Measurements from ENCODE around the gene HDGFL3.
"Not testable (repeated sequence)": the region's sequence is repeated elsewhere in the genome, so short reads cannot be mapped to it uniquely, and the experiment has no call there.

The HDGFL3 gene

DNA sequence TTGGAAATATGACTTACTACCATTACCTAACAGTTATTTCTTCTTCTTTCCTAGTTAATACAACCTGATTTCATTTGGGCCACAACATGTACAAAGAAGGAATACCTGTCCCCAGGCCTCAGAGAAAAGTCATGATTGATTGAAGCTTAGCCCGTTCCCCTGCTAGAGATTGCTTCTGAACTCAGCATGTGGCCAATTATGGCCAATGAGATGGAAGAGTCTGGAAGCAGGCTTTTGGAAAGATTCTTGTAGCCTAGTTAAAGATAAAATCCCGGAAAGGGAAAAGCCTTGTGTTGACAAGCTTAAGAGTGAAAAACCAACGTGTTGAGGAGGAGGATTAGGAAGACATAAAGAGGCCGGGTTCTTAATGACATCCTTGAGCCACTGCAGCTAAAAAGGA, 117.2 kb downstream of the HDGFL3 start:
- Histone ChIP-seq H3K4me3 (ENCODE audit: low read depth, low read length) (no peak overlapping the region), H3K36me3 (no peaks in the 10 kb centered on the region), H3K9me3 (ENCODE audit: severe bottlenecking) (no peaks in the 10 kb centered on the region), H3K27ac (no peak overlapping the region), H3K27me3 (ENCODE audit: insufficient read depth, low read depth, severe bottlenecking) (no peaks in the 10 kb centered on the region)
- peak; percentile 63 for DNase-seq
- TF ChIP-seq, protein P1, sequence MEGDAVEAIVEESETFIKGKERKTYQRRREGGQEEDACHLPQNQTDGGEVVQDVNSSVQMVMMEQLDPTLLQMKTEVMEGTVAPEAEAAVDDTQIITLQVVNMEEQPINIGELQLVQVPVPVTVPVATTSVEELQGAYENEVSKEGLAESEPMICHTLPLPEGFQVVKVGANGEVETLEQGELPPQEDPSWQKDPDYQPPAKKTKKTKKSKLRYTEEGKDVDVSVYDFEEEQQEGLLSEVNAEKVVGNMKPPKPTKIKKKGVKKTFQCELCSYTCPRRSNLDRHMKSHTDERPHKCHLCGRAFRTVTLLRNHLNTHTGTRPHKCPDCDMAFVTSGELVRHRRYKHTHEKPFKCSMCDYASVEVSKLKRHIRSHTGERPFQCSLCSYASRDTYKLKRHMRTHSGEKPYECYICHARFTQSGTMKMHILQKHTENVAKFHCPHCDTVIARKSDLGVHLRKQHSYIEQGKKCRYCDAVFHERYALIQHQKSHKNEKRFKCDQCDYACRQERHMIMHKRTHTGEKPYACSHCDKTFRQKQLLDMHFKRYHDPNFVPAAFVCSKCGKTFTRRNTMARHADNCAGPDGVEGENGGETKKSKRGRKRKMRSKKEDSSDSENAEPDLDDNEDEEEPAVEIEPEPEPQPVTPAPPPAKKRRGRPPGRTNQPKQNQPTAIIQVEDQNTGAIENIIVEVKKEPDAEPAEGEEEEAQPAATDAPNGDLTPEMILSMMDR (IDR thresholded peaks at IDR 0.05; ENCODE audit: low read depth, low read length): no peak

DNA sequence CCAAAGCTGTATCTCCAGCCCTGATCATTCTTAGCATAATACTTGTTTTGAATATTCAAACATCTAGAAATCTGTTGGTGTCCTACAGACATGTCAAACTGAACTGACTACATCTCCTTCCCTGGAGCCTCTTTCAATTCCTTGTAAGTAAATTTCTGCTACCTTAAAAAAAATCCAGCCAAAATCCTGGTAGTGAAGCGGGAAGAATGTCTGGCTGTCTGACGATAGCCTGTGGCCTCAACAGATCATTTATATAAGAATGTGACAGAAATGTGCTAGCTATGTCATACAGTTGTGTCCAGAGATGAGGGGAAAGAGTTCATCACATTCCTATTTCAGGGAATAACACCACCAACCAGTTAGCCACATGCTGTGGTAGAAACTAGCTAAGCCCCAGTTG, 118.7 kb downstream of the HDGFL3 start:
- Histone ChIP-seq H3K27ac (no peak overlapping the region), H3K4me3 (ENCODE audit: low read depth, low read length) (no peak overlapping the region), H3K27me3 (ENCODE audit: insufficient read depth, low read depth, severe bottlenecking) (no peaks in the 10 kb centered on the region), H3K36me3 (no peaks in the 10 kb centered on the region), H3K9me3 (ENCODE audit: severe bottlenecking) (no peaks in the 10 kb centered on the region)
- DNase-seq: no peak
- TF ChIP-seq, protein P1 (IDR thresholded peaks at IDR 0.05; ENCODE audit: low read depth, low read length): no peak

DNA sequence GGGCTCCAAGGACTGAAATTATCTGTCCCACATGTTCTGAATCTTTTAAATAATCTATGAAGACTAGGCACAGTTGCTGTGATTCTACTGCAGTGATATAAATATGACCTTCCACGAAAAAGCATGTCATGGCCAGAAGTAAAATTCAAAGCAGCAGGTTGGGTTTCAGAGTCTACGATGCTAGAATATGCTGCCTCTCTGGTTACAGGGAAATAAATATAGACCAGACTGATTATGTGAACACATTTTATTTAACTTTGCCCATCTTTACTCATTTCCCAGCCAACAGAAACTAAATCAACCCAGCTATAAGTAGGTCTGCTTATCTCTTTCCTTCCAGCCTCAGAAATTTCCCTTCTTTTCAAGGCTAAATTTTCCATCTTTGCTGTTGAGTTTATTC, 120.0 kb downstream of the HDGFL3 start:
- Histone ChIP-seq H3K36me3 (no peaks in the 10 kb centered on the region), H3K27me3 (ENCODE audit: insufficient read depth, low read depth, severe bottlenecking) (no peaks in the 10 kb centered on the region), H3K27ac (no peak overlapping the region), H3K4me3 (ENCODE audit: low read depth, low read length) (no peak overlapping the region), H3K9me3 (ENCODE audit: severe bottlenecking) (no peaks in the 10 kb centered on the region)
- DNase-seq: no peak
- TF ChIP-seq, protein P1 (IDR thresholded peaks at IDR 0.05; ENCODE audit: low read depth, low read length): no peak

DNA sequence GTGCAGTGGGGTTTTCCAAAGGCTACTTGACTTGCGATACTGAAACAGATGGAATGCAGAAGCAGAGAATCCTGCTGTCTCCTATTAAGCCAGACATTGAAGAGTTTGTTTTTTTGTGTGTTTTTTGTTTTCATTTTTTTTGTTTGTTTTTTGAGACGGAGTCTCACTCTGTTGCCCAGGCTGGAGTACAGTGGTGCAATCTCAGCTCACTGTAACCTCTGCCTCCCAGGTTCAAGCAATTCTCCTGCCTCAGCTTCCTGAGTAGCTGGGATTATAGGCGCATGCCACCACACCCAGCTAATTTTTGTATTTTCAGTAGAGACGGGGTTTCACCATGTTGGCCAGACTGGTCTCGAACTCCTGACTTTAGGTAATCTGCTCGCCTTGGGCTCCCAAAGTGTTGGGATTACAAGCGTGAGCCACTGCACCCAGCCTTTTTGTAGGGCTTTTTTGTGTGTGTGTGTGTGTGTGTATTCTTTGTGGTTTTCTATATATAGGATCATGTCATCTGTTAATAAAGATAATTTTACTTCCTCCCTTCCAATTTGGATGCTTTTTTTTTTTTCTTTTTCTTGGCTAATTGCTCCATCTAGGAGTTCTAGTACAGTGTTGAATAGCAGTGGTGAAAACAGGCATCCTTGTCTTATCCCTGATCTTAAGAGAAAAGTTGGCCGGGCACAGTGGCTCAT, 121.6 kb downstream of the HDGFL3 start:
- not testable (repeated sequence) for H3K27me3 ChIP-seq (ENCODE audit: insufficient read depth, low read depth, severe bottlenecking); H3K4me3 ChIP-seq (ENCODE audit: low read depth, low read length); H3K36me3 ChIP-seq; H3K9me3 ChIP-seq (ENCODE audit: severe bottlenecking); DNase-seq; H3K27ac ChIP-seq

DNA sequence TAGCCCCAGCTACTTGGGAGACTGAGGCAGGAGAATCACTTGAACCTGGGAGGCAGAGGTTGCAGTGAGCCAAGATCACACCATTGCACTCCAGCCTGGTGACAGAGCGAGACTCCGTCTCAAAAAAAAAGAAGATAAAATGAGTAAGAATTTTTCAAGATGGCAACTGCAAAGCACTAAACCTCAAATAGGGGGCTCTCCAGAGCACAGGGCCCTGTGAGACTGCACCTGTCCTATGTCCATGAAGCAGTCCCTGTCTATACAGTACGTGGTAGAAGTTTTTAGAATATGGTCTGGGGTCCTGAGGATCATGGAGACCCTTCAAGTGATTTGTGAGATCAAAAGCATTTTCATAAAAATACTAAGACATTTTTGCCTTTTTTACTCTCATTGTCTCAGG, 122.2 kb downstream of the HDGFL3 start:
- not testable (repeated sequence) for H3K4me3 ChIP-seq (ENCODE audit: low read depth, low read length); H3K9me3 ChIP-seq (ENCODE audit: severe bottlenecking); H3K36me3 ChIP-seq; DNase-seq; H3K27me3 ChIP-seq (ENCODE audit: insufficient read depth, low read depth, severe bottlenecking); H3K27ac ChIP-seq

DNA sequence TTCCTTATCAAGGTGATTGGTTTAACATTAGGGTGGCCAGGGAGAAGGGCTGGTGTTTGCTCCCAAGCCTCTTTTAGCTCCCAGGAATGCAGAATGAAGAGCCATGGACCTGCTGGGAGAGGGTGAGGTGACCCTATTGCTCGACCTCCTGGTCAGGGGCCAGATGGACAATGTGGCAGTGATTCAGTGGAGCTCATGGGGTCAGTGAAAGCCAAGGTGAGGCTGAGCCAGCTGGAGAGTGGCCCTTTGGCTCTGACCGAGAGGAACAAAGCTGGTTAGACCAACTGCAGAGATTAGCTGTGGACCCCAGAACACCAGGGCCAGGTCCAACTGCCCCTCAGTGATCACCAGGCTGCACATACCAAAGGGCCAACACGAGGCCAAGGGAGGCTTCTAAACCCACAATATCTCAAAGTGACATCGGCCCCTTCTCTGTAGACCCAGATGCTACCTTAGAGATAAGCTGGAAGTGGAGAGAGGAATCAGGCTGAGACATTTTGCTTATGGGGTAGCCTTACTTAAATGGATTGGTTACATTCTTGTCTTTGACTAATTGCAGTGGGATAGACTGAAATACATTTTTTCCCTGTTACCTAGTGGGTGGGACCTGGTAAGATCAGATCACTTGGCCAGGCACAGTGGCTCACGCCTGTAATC, 124.8 kb downstream of the HDGFL3 start:
- no peaks in the 10 kb centered on the region for H3K36me3 ChIP-seq

More for the DNA sequence above, 124.8 kb downstream of the HDGFL3 start:
- Histone ChIP-seq H3K4me3 (ENCODE audit: low read depth, low read length) (no peak overlapping the region), H3K27ac (no peak overlapping the region), H3K27me3 (ENCODE audit: insufficient read depth, low read depth, severe bottlenecking) (no peaks in the 10 kb centered on the region), H3K9me3 (ENCODE audit: severe bottlenecking) (peaks cover 4% of the 10 kb centered on the region)
- TF ChIP-seq, protein P1 (IDR thresholded peaks at IDR 0.05; ENCODE audit: low read depth, low read length): no peak
- no peak for DNase-seq

Measured in WERI-Rb-1 (cell line).